NCI-H82 treated with DMSO at 0.1 percent for 48 hours (cell line): ENCODE results near the gene SLC28A2.

Experiments used
- DNase-seq: peaks from one replicate; lab custom pipeline; 2025; ENCODE audit not compliant: unreplicated experiment; lab: John Stamatoyannopoulos, UW

The SLC28A2 gene

DNA sequence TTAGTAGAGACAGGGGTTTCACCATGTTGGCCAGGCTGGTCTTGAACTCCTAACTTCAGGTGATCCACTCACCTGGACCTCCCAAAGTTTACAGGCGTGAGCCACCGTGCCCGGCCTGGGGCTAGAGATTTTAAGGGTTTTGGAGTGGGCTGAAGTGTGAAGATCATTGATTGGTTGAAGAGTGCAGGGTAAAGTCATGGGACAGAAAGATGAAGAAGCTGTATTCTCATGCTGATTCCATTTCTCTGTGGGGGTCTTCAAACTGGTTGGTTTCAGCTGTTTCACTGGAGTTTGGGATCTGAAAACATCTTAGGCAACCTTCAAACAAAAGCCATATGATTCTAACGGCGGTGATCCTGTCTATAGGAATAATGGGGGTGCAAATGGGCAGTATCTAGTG is 74.2 kb downstream of the SLC28A2 start:
- no peak for DNase-seq

DNA sequence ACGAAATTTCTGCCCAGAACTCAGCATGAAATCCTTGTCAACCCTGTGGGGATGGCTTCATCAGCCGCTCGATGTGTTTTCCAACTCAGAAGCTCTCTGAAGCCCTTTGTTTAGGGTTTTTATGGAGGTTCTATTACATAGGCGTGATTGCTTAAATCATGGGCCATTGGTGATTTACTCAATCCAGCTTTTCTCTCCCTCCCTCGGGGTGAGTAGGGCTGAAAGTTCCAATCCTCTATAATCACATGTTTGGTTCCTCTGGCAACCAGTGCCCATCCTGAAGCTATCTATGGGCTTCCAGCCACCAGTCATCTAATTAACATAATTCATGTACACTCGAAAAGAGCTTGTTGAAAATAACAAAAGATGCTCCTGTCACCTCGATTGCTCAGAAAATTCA is 74.7 kb downstream of the SLC28A2 start:
- no peak for DNase-seq
